ENCODE data around the gene HDAC4. TPM values are rescaled to one million over a fixed set of nuclear protein-coding genes. Genes with fewer than 3 reads are reported as not detected.
A peak's percentile ranks its signal among the peaks of the same experiment; 100 is the strongest.

HDAC4 gene
- total and polyA plus RNA-seq, 12 donors = 3.7 to 40.0 (median 25.5) TPM

- Histone ChIP-seq H3K4me3 (peak overlapping the region in 8 of 10 donors; percentile 2 to 42 (median 22)), H3K27ac (peak overlapping the region; percentile 33 to 91 (median 72)), H3K4me1 (peaks cover 14 to 87% (median 61%) of the 10 kb centered on the region in 9 donors), H3K27me3 (no peaks in the 10 kb centered on the region), H3K9me3 (no peaks in the 10 kb centered on the region), H3K36me3 (no peaks in the 10 kb centered on the region)
- peak in 3 of 9 donors; percentile 5 to 18 (median 12) for TF ChIP-seq CTCF (IDR thresholded peaks at IDR 0.05)
- DNase-seq = peak; percentile 61 to 83
- peak; percentile 68 to 86 (median 79) for ATAC-seq
- intact Hi-C loops (cut with DNase I) = no loop called here
- WGBS, 2 donors = 43 to 48% methylated on average over 34 of the region's 34 CpGs
These were observed 125.7 kb downstream of the HDAC4 start for GRCh38 chr2:239275044-239275685.

- peak; percentile 43 to 55 (median 53) for ATAC-seq
- peak overlapping the region in 6 of 10 donors; percentile 2 to 42 (median 28) for H3K4me3 ChIP-seq
- no peaks in the 10 kb centered on the region for H3K36me3 ChIP-seq
- H3K27me3 ChIP-seq = no peaks in the 10 kb centered on the region
- WGBS, 2 donors = 78 to 85% methylated on average over 16 of the region's 16 CpGs
- peaks cover 12 to 87% (median 55%) of the 10 kb centered on the region in 9 donors for H3K4me1 ChIP-seq
- no peak for DNase-seq
- TF ChIP-seq CTCF (IDR thresholded peaks at IDR 0.05) = no peak
- H3K27ac ChIP-seq = peak overlapping the region; percentile 33 to 91 (median 72)
- intact Hi-C loops (cut with DNase I) = no loop called here
- no peaks in the 10 kb centered on the region for H3K9me3 ChIP-seq
These were observed 126.3 kb downstream of the HDAC4 start for GRCh38 chr2:239274391-239275043.

GRCh38 chr2:239273280-239274234 is 127.3 kb downstream of the HDAC4 start:
- 86 to 90% methylated on average over 23 of the region's 23 CpGs for WGBS, 2 donors
- Histone ChIP-seq H3K9me3 (no peaks in the 10 kb centered on the region), H3K27me3 (no peaks in the 10 kb centered on the region), H3K36me3 (no peaks in the 10 kb centered on the region), H3K27ac (peak overlapping the region in 6 of 10 donors; percentile 59 to 91 (median 76)), H3K4me1 (peaks cover 14 to 87% (median 50%) of the 10 kb centered on the region in 9 donors), H3K4me3 (no peak overlapping the region)
- DNase-seq = no peak
- ATAC-seq = no peak
- TF ChIP-seq CTCF (IDR thresholded peaks at IDR 0.05) = no peak
- intact Hi-C loops (cut with DNase I) = no loop called here

GRCh38 chr2:239272626-239273025 is 128.2 kb downstream of the HDAC4 start:
- no peaks in the 10 kb centered on the region for H3K9me3 ChIP-seq
- ATAC-seq (no peak), DNase-seq (no peak)
- H3K27me3 ChIP-seq = no peaks in the 10 kb centered on the region
- H3K4me3 ChIP-seq = no peak overlapping the region
- TF ChIP-seq CTCF (IDR thresholded peaks at IDR 0.05) = no peak
- H3K4me1 ChIP-seq = peaks cover 20 to 90% (median 59%) of the 10 kb centered on the region in 9 donors
- H3K36me3 ChIP-seq = no peaks in the 10 kb centered on the region
- WGBS, 2 donors = 98 to 100% methylated on average over 9 of the region's 9 CpGs
- peak overlapping the region in 1 of 10 donors; percentile 91 for H3K27ac ChIP-seq
- intact Hi-C loops (cut with DNase I) = no loop called here
